ENCODE measurements around the gene MYLK3. TPM values are rescaled to one million over a fixed set of nuclear protein-coding genes. Genes with fewer than 3 reads are reported as not detected.

MYLK3 gene
- total RNA-seq, 1 donor from 2014 or later: 0.49 TPM

- Mint-ChIP-seq H3K27me3 (ENCODE audit: unreplicated experiment) (peaks cover 3% of the 10 kb centered on the region), H3K9me3 (ENCODE audit: unreplicated experiment) (peaks cover 1% of the 10 kb centered on the region), H3K27ac (ENCODE audit: unreplicated experiment) (no peak overlapping the region), H3K4me1 (ENCODE audit: low read depth, unreplicated experiment) (no peaks in the 10 kb centered on the region), H3K4me3 (ENCODE audit: unreplicated experiment) (no peak overlapping the region), H3K36me3 (ENCODE audit: unreplicated experiment) (no peaks in the 10 kb centered on the region)
- DNase-seq: no peak
- TF ChIP-seq CTCF (IDR thresholded peaks at IDR 0.05; ENCODE audit: partially characterized antibody, unreplicated experiment): no peak
Measured at GRCh38 chr16:46733319-46733830, 14.8 kb downstream of the MYLK3 start.

- DNase-seq: no peak
- Mint-ChIP-seq H3K27me3 (ENCODE audit: unreplicated experiment) (peaks cover 3% of the 10 kb centered on the region), H3K27ac (ENCODE audit: unreplicated experiment) (no peak overlapping the region), H3K4me3 (ENCODE audit: unreplicated experiment) (no peak overlapping the region), H3K4me1 (ENCODE audit: low read depth, unreplicated experiment) (no peaks in the 10 kb centered on the region), H3K36me3 (ENCODE audit: unreplicated experiment) (no peaks in the 10 kb centered on the region), H3K9me3 (ENCODE audit: unreplicated experiment) (peaks cover 1% of the 10 kb centered on the region)
- TF ChIP-seq CTCF (IDR thresholded peaks at IDR 0.05; ENCODE audit: partially characterized antibody, unreplicated experiment): no peak
Measured at GRCh38 chr16:46732561-46732960, 15.6 kb downstream of the MYLK3 start.

GRCh38 chr16:46731691-46732555 lies 16.2 kb downstream of the MYLK3 start:
- no peak for TF ChIP-seq CTCF (IDR thresholded peaks at IDR 0.05; ENCODE audit: partially characterized antibody, unreplicated experiment)
- no peaks in the 10 kb centered on the region for H3K4me1 Mint-ChIP-seq (ENCODE audit: low read depth, unreplicated experiment)
- H3K9me3 Mint-ChIP-seq (ENCODE audit: unreplicated experiment): peaks cover 1% of the 10 kb centered on the region
- no peak for DNase-seq
- peaks cover 3% of the 10 kb centered on the region for H3K27me3 Mint-ChIP-seq (ENCODE audit: unreplicated experiment)
- no peak overlapping the region for H3K4me3 Mint-ChIP-seq (ENCODE audit: unreplicated experiment)
- H3K27ac Mint-ChIP-seq (ENCODE audit: unreplicated experiment): no peak overlapping the region
- H3K36me3 Mint-ChIP-seq (ENCODE audit: unreplicated experiment): no peaks in the 10 kb centered on the region

GRCh38 chr16:46730801-46731690 lies 17.1 kb downstream of the MYLK3 start:
- Mint-ChIP-seq H3K27me3 (ENCODE audit: unreplicated experiment) (peaks cover 3% of the 10 kb centered on the region), H3K4me1 (ENCODE audit: low read depth, unreplicated experiment) (no peaks in the 10 kb centered on the region), H3K9me3 (ENCODE audit: unreplicated experiment) (peaks cover 1% of the 10 kb centered on the region), H3K36me3 (ENCODE audit: unreplicated experiment) (no peaks in the 10 kb centered on the region), H3K27ac (ENCODE audit: unreplicated experiment) (no peak overlapping the region), H3K4me3 (ENCODE audit: unreplicated experiment) (no peak overlapping the region)
- no peak for DNase-seq
- no peak for TF ChIP-seq CTCF (IDR thresholded peaks at IDR 0.05; ENCODE audit: partially characterized antibody, unreplicated experiment)
